CD14-positive monocyte (primary cell): Measurements from ENCODE around the gene ALAS2. TPM values are rescaled to one million over a fixed set of nuclear protein-coding genes. Genes with fewer than 3 reads are reported as not detected.

Experiments used
- DNase-seq, 3 donors: peaks; one replicate each; pipeline ENCODE4 v3.0.0-alpha.2; 2011 to 2022
- H2AFZ ChIP-seq: 2 replicates; pipeline ENCODE4 v1.6.0; 2012; ENCODE audit warnings: mild to moderate bottlenecking, low read depth, low read length, inconsistent platforms; ENCODE audit not compliant: insufficient read depth, poor library complexity, severe bottlenecking
- H3K27ac ChIP-seq, 2 donors: 1 replicate in 1 of 2; 2 replicates in 1 of 2; pipeline ENCODE4 v1.5.1; 2012 to 2013; ENCODE audit warnings: low read length in 2 of 2, control low read depth in 1 of 2, inconsistent platforms in 1 of 2, low read depth in 1 of 2, mild to moderate bottlenecking in 1 of 2
- H3K27me3 ChIP-seq, 2 donors: one replicate each; pipeline versions ENCODE4 v1.6.0 to v1.6.1; 2011 to 2013; ENCODE audit warnings: low read length in 2 of 2; ENCODE audit not compliant: control insufficient read depth in 2 of 2, insufficient read depth in 2 of 2
- H3K36me3 ChIP-seq, 2 donors: replicated peaks in 1 of 2; 1 replicate in 1 of 2; 2 replicates in 1 of 2; pipeline versions ENCODE4 v1.5.1 to v1.6.1; 2012 to 2013; ENCODE audit warnings: low read length in 2 of 2, control low read depth in 1 of 2, inconsistent platforms in 1 of 2, mild to moderate bottlenecking in 1 of 2; ENCODE audit not compliant: insufficient read depth in 2 of 2, control insufficient read depth in 1 of 2
- H3K4me1 ChIP-seq, 2 donors: 1 replicate in 1 of 2; 2 replicates in 1 of 2; pipeline versions ENCODE4 v1.5.1 to v1.6.1; 2012 to 2013; ENCODE audit warnings: low read length in 2 of 2, control low read depth in 1 of 2, inconsistent platforms in 1 of 2, mild to moderate bottlenecking in 1 of 2, moderate library complexity in 1 of 2; ENCODE audit not compliant: insufficient read depth in 2 of 2, control insufficient read depth in 1 of 2
- H3K4me2 ChIP-seq: replicated peaks from 2 replicates; pipeline ENCODE3; 2012; ENCODE audit warnings: low read length, moderate library complexity, mild to moderate bottlenecking; ENCODE audit not compliant: poor library complexity, severe bottlenecking; ENCODE audit errors: extremely low read depth
- H3K4me3 ChIP-seq, 3 experiments: fragments of 200-600 bp in 1 of 3; sonication (generic) in 1 of 3; replicated peaks in 1 of 3; 1 replicate in 2 of 3; 2 replicates in 1 of 3; pipeline ENCODE4 v1.5.1; 2011 to 2013; ENCODE audit warnings: low read length in 3 of 3, mild to moderate bottlenecking in 3 of 3, control low read depth in 2 of 3, low read depth in 2 of 3, inconsistent platforms in 1 of 3, moderate library complexity in 1 of 3
- H3K79me2 ChIP-seq: 2 replicates; pipeline ENCODE4 v1.6.0; 2012; ENCODE audit warnings: mild to moderate bottlenecking, control low read depth, inconsistent platforms, low read length, moderate library complexity; ENCODE audit not compliant: insufficient read depth
- H3K9ac ChIP-seq: 2 replicates; pipeline ENCODE4 v1.6.0; 2017; ENCODE audit warnings: low read length, mild to moderate bottlenecking; ENCODE audit not compliant: insufficient read depth, poor library complexity, severe bottlenecking
- H3K9me3 ChIP-seq, 2 donors: replicated peaks in 1 of 2; 1 replicate in 1 of 2; 2 replicates in 1 of 2; pipeline versions ENCODE4 v1.5.1 to v1.6.1; 2012 to 2013; ENCODE audit warnings: low read length in 2 of 2, control low read depth in 1 of 2; ENCODE audit not compliant: control insufficient read depth in 1 of 2, insufficient read depth in 1 of 2
- H4K20me1 ChIP-seq: 2 replicates; pipeline ENCODE4 v1.6.0; 2012; ENCODE audit warnings: mild to moderate bottlenecking, low read length, control low read depth, moderate library complexity; ENCODE audit not compliant: insufficient read depth
- H3K27ac Mint-ChIP-seq, 7 donors: one replicate each; pipeline ENCODE4 v1.8.0; 2020; ENCODE audit warnings: mild to moderate bottlenecking in 7 of 7, mixed read lengths in 7 of 7, moderate library complexity in 6 of 7, inconsistent platforms in 2 of 7
- H3K27me3 Mint-ChIP-seq, 3 donors: one replicate each; pipeline ENCODE4 v1.8.0; 2021 to 2022; ENCODE audit warnings: low read depth in 3 of 3, mild to moderate bottlenecking in 3 of 3, mixed read lengths in 3 of 3, moderate library complexity in 3 of 3, inconsistent platforms in 1 of 3
- H3K36me3 Mint-ChIP-seq, 2 donors: one replicate each; pipeline ENCODE4 v1.8.0; 2020; ENCODE audit warnings: mixed read lengths in 2 of 2, inconsistent platforms in 1 of 2, mild to moderate bottlenecking in 1 of 2
- H3K4me1 Mint-ChIP-seq: one replicate; pipeline ENCODE4 v1.8.0; 2020; ENCODE audit warnings: mild to moderate bottlenecking, mixed read lengths
- H3K4me3 Mint-ChIP-seq, 2 donors: one replicate each; pipeline ENCODE4 v1.8.0; 2020; ENCODE audit warnings: mild to moderate bottlenecking in 2 of 2, mixed read lengths in 2 of 2, moderate library complexity in 1 of 2
- H3K9me3 Mint-ChIP-seq, 7 donors: one replicate each; pipeline ENCODE4 v1.8.0; 2020 to 2022; ENCODE audit warnings: mixed read lengths in 7 of 7, mild to moderate bottlenecking in 6 of 7, moderate library complexity in 6 of 7, inconsistent platforms in 2 of 7
- CTCF ChIP-seq: fragments of 200-600 bp; IDR thresholded peaks from one replicate; pipeline ENCODE4 v1.8.0; 2022; ENCODE audit warnings: antibody characterized with exemption, mild to moderate bottlenecking
- WGBS: methylation state at CpG from one replicate; pipeline ENCODE4 v1.1.5; 2013; ENCODE audit warnings: missing lambda C conversion rate; ENCODE audit not compliant: insufficient coverage; 5-methylcytosine and 5-hydroxymethylcytosine counted together
- intact Hi-C, 2 donors: fragments of 100-400 bp; cut with micrococcal nuclease; formaldehyde crosslinking; loops; one replicate each; pipeline versions ENCODE4 v1.15.0 to v1.15.1; 2023
- polyA plus RNA-seq, 3 donors: library from polyadenylated mRNA; depleted of rRNA in 1 of 3; unstranded in 2 of 3; stranded (reverse) in 1 of 3; fragments of 300-500 nt in 2 of 3; fragments of >200 nt in 1 of 3; fragmentation: Illumina TruSeq in 2 of 3; gene quantifications; 1 replicate in 2 of 3; 2 replicates in 1 of 3; pipeline ENCODE4 v1.2.3, GENCODE V29; 2012 to 2021

Gene ALAS2
- polyA plus RNA-seq, 3 donors: 1.1 TPM; not detected in 2

- Mint-ChIP-seq H3K9me3 (peaks cover 0 to 3% (median 0%) of the 10 kb centered on the region in 7 donors), H3K4me1 (no peaks in the 10 kb centered on the region), H3K27me3 (peaks cover 0 to 3% (median 0%) of the 10 kb centered on the region in 3 donors), H3K4me3 (no peak overlapping the region), H3K36me3 (no peaks in the 10 kb centered on the region), H3K27ac (no peak overlapping the region)
- H3K4me2 ChIP-seq: no peak overlapping the region
- H3K27ac ChIP-seq: no peak overlapping the region
- no peaks in the 10 kb centered on the region for H3K4me1 ChIP-seq
- no peak for TF ChIP-seq CTCF
- H3K9ac ChIP-seq: no peak overlapping the region
- no peaks in the 10 kb centered on the region for H3K27me3 ChIP-seq
- no CpG with 5 or more reads among the region's 2 CpGs for WGBS
- no peak overlapping the region for H2AFZ ChIP-seq
- H4K20me1 ChIP-seq: no peaks in the 10 kb centered on the region
- no peaks in the 10 kb centered on the region for H3K79me2 ChIP-seq
- H3K4me3 ChIP-seq: no peak overlapping the region
- DNase-seq: no peak
- no peaks in the 10 kb centered on the region for H3K36me3 ChIP-seq
- H3K9me3 ChIP-seq: no peaks in the 10 kb centered on the region
- intact Hi-C loops: no loop called here
Observed at GRCh38 chrX:55033429-55033828, 2.7 kb upstream of the ALAS2 start.

- Histone ChIP-seq H4K20me1 (no peaks in the 10 kb centered on the region), H3K4me1 (no peaks in the 10 kb centered on the region), H3K4me3 (no peak overlapping the region), H3K36me3 (no peaks in the 10 kb centered on the region), H3K27ac (no peak overlapping the region), H3K4me2 (no peak overlapping the region), H3K9ac (no peak overlapping the region), H3K27me3 (no peaks in the 10 kb centered on the region), H3K79me2 (no peaks in the 10 kb centered on the region), H2AFZ (no peak overlapping the region), H3K9me3 (no peaks in the 10 kb centered on the region)
- no peak for TF ChIP-seq CTCF
- WGBS: no CpG with 5 or more reads among the region's 2 CpGs
- Mint-ChIP-seq H3K36me3 (no peaks in the 10 kb centered on the region), H3K27ac (no peak overlapping the region), H3K4me3 (no peak overlapping the region), H3K4me1 (no peaks in the 10 kb centered on the region), H3K27me3 (peaks cover 0 to 9% (median 0%) of the 10 kb centered on the region in 3 donors), H3K9me3 (peaks cover 0 to 5% (median 0%) of the 10 kb centered on the region in 7 donors)
- DNase-seq: no peak
- intact Hi-C loops: no loop called here
Observed at GRCh38 chrX:55029291-55029690, 1.5 kb downstream of the ALAS2 start.
